HCT116 (cell line): ENCODE results near the gene ACAP3. TPM values are rescaled to one million over a fixed set of nuclear protein-coding genes. Genes with fewer than 3 reads are reported as not detected.

Source experiments
- ATAC-seq: fragments of 200-7000 bp; cut with Tn5 transposase; 2 replicates; pipeline ENCODE4 v1.9.1; 2020; ENCODE audit warnings: mild to moderate bottlenecking, moderate library complexity
- BruUV-seq: library from RNA; stranded (reverse); fragments of 400-500 nt; replicated peaks from 2 replicates; lab custom pipeline; 2021; lab: Mats Ljungman, UMichigan
- CTCF ChIA-PET: fragments of 300-600 bp; sonication (Branson Sonifier 250); formaldehyde crosslinking; loops from one replicate; lab custom pipeline; 2021; ENCODE audit warnings: antibody characterized with exemption; lab: Charles Lee
- POLR2A ChIA-PET: fragments of 300-600, 350-600 bp; sonication (Branson Sonifier 250); formaldehyde crosslinking; loops from one replicate; lab custom pipeline; 2021; ENCODE audit warnings: antibody characterized with exemption; lab: Charles Lee
- RAD21 ChIA-PET, 2 experiments: fragments of 300-600 bp; sonication (Branson Sonifier 250); formaldehyde crosslinking; loops; one replicate each; lab custom pipeline; 2023; ENCODE audit warnings: low total read pairs in 2 of 2; ENCODE audit not compliant: uncharacterized antibody in 2 of 2, unreplicated experiment in 2 of 2, low non-redundant PET in 1 of 2; lab: Charles Lee
- DNase-seq: peaks from one replicate; pipeline ENCODE4 v3.0.0-alpha.2; 2010; ENCODE audit warnings: low read depth, low spot score
- H2AFZ ChIP-seq: fragments of 200-600 bp; shearing (Covaris generic), sonication (generic); 2 replicates; pipeline ENCODE4 v1.6.1; 2017; ENCODE audit warnings: low read depth, mixed run types, mixed read lengths, antibody characterized with exemption, low read length; ENCODE audit not compliant: poor library complexity, severe bottlenecking
- H3K27ac ChIP-seq: 2 replicates; pipeline ENCODE4 v1.5.1; 2012; ENCODE audit warnings: low read depth, low read length
- H3K27me3 ChIP-seq: fragments of 200-600 bp; sonication (generic); 2 replicates; pipeline ENCODE4 v1.6.1; 2016; ENCODE audit warnings: mixed run types, low read length, mixed read lengths; ENCODE audit not compliant: insufficient read depth
- H3K36me3 ChIP-seq, 2 experiments: fragments of 200-500 bp in 1 of 2; fragments of 200-600 bp in 1 of 2; sonication (Bioruptor generic) in 1 of 2; sonication (generic) in 1 of 2; 2 replicates each; pipeline versions ENCODE4 v1.5.1 to v1.6.1; 2014 to 2016; ENCODE audit warnings: low read length in 2 of 2, inconsistent platforms in 1 of 2, mixed read lengths in 1 of 2, mixed run types in 1 of 2; ENCODE audit not compliant: insufficient read depth in 2 of 2, control insufficient read depth in 1 of 2
- H3K4me1 ChIP-seq, 2 experiments: fragments of 200-600 bp in 1 of 2; sonication (generic) in 1 of 2; 2 replicates each; pipeline versions ENCODE4 v1.5.1 to v1.6.1; 2012 to 2017; ENCODE audit warnings: low read length in 2 of 2, inconsistent platforms in 1 of 2, mild to moderate bottlenecking in 1 of 2, mixed read lengths in 1 of 2, mixed run types in 1 of 2, moderate library complexity in 1 of 2; ENCODE audit not compliant: insufficient read depth in 2 of 2, control insufficient read depth in 1 of 2
- H3K4me2 ChIP-seq: fragments of 200-600 bp; sonication (generic); 2 replicates; pipeline ENCODE4 v1.6.1; 2017; ENCODE audit warnings: mixed run types, low read length, mixed read lengths
- H3K4me3 ChIP-seq, 2 experiments: fragments of 200-600 bp in 1 of 2; sonication (generic) in 1 of 2; replicated peaks in 1 of 2; 2 replicates each; pipeline ENCODE4 v1.5.1; 2011 to 2016; ENCODE audit warnings: low read length in 2 of 2, control low read depth in 1 of 2, low read depth in 1 of 2, mild to moderate bottlenecking in 1 of 2, mixed read lengths in 1 of 2, mixed run types in 1 of 2
- H3K79me2 ChIP-seq: fragments of 200-600 bp; sonication (generic); 2 replicates; pipeline ENCODE4 v1.6.1; 2017; ENCODE audit warnings: mild to moderate bottlenecking, mixed run types, low read length, moderate library complexity, mixed read lengths; ENCODE audit not compliant: insufficient read depth
- H3K9ac ChIP-seq: fragments of 200-600 bp; sonication (generic); 2 replicates; pipeline ENCODE4 v1.6.1; 2016; ENCODE audit warnings: low read length, mixed read lengths
- H3K9me2 ChIP-seq: fragments of 200-600 bp; sonication (generic), shearing (Covaris generic); 2 replicates; pipeline ENCODE4 v1.6.1; 2017; ENCODE audit warnings: mixed run types, mild to moderate bottlenecking, moderate library complexity; ENCODE audit not compliant: insufficient read depth
- H3K9me3 ChIP-seq, 2 experiments: fragments of 200-500 bp in 1 of 2; fragments of 200-600 bp in 1 of 2; sonication (Bioruptor generic) in 1 of 2; sonication (generic) in 1 of 2; 2 replicates each; pipeline ENCODE4 v1.6.1; 2014 to 2017; ENCODE audit warnings: low read length in 2 of 2, mixed read lengths in 2 of 2, inconsistent platforms in 1 of 2, low read depth in 1 of 2, mild to moderate bottlenecking in 1 of 2, mixed run types in 1 of 2, moderate library complexity in 1 of 2; ENCODE audit not compliant: control insufficient read depth in 1 of 2, insufficient read depth in 1 of 2
- H4K20me1 ChIP-seq: fragments of 200-600 bp; sonication (generic), shearing (Covaris generic); 2 replicates; pipeline ENCODE4 v1.6.1; 2017; ENCODE audit warnings: mixed run types, mild to moderate bottlenecking, moderate library complexity; ENCODE audit not compliant: insufficient read depth
- CTCF ChIP-seq, 3 experiments: fragments of 200-600 bp in 1 of 3; sonication (generic) in 1 of 3; IDR thresholded peaks in 2 of 3; conservative IDR thresholded peaks in 1 of 3; 2 replicates each; pipeline ENCODE4 v1.5.1; 2012 to 2017; ENCODE audit warnings: low read depth in 2 of 3, low read length in 2 of 3, antibody characterized with exemption in 1 of 3, borderline replicate concordance in 1 of 3, control low read depth in 1 of 3, mild to moderate bottlenecking in 1 of 3, mixed read lengths in 1 of 3, mixed run types in 1 of 3, moderate library complexity in 1 of 3; ENCODE audit not compliant: insufficient read depth in 1 of 3
- EZH2 ChIP-seq: fragments of 200-600 bp; sonication (generic); IDR thresholded peaks from 2 replicates; pipeline ENCODE4 v1.6.1; 2017; ENCODE audit warnings: antibody characterized with exemption, mixed run types
- intact Hi-C: fragments of 100-400 bp; cut with micrococcal nuclease; formaldehyde crosslinking; loops from 2 replicates; pipeline ENCODE4 v1.10.0; 2022
- total RNA-seq: library from RNA; stranded (reverse); gene quantifications from one replicate; pipeline ENCODE4 v1.2.1, GENCODE V29; 2021; ENCODE audit not compliant: unreplicated experiment

Gene ACAP3
- total RNA-seq, 1 experiment from 2014 or later = 38.8 TPM

GRCh38 chr1:1305300-1306069, 2.2 kb downstream of the ACAP3 start:
- ChIA-PET RAD21 (interaction anchor here in 1 of 2 experiments (1.1 kb wide), 1 partner anchor 14 kb away, joined by 3 read pairs; no protein-coding TSS in a partner anchor), POLR2A (interaction anchor here (1.1 to 1.2 kb wide), 2 partner anchors 70 to 231 kb away, joined by 4 to 5 read pairs; partner anchors contain the start of genes AURKAIP1 and RNF223), CTCF (interaction anchor here (0.7 to 1.7 kb wide), 4 partner anchors 14 to 199 kb away, joined by 3 to 16 read pairs (median 4); no protein-coding TSS in a partner anchor)
- DNase-seq (no peak), ATAC-seq (peak; percentile 30)
- peaks cover 36 to 59% of the 10 kb centered on the region in 2 experiments for H3K4me1 ChIP-seq
- H2AFZ ChIP-seq = no peak overlapping the region
- H3K4me2 ChIP-seq = peak overlapping the region; percentile 99
- no peaks in the 10 kb centered on the region; a peak in 1 of 4 replicates for H3K36me3 ChIP-seq
- peak overlapping the region; percentile 60 to 86 for H3K4me3 ChIP-seq
- H3K9me2 ChIP-seq = no peaks in the 10 kb centered on the region
- H3K27ac ChIP-seq = peak overlapping the region; percentile 99
- peaks cover 29% of the 10 kb centered on the region for H3K79me2 ChIP-seq
- peaks cover 3% of the 10 kb centered on the region; the same call in 1 of the 2 replicates for H4K20me1 ChIP-seq
- intact Hi-C loops = loop anchor here (2.0 to 5.0 kb wide), 2 partner anchors 42 to 69 kb away; partner anchors contain the start of genes AURKAIP1 and DVL1
- H3K9me3 ChIP-seq = no peaks in the 10 kb centered on the region
- H3K27me3 ChIP-seq = no peaks in the 10 kb centered on the region
- no peak for TF ChIP-seq EZH2
- TF ChIP-seq CTCF (IDR thresholded peaks at IDR 0.05 in 2 of 3, conservative IDR thresholded peaks at IDR 0.05 in 1 of 3; ENCODE audit: borderline replicate concordance in 1 of 3, insufficient read depth in 1 of 3, low read depth in 2 of 3, low read length in 2 of 3) = peak in 1 of 3 experiments; percentile 23; a peak in 2 of 6 replicates
- peak overlapping the region; percentile 79 for H3K9ac ChIP-seq
- no TSS peak for BruUV-seq
